Esophagus muscularis mucosa (tissue), 3 donors: ENCODE measurements around the gene RSPH3.

Experiments used
- CTCF ChIP-seq, 3 experiments: fragments of 200-600 bp in 2 of 3; fragments of 450-650 bp in 1 of 3; sonication (generic) in 2 of 3; IDR thresholded peaks; one replicate each; pipeline ENCODE4 v1.5.1; 2017 to 2019; ENCODE audit warnings: antibody characterized with exemption in 3 of 3, mild to moderate bottlenecking in 2 of 3, moderate library complexity in 1 of 3
- EP300 ChIP-seq: sonication (generic); formaldehyde crosslinking; IDR thresholded peaks from one replicate; pipeline ENCODE4 v1.6.1; 2017; ENCODE audit warnings: antibody characterized with exemption

- no peak for TF ChIP-seq CTCF (IDR thresholded peaks at IDR 0.05)
- no peak for TF ChIP-seq EP300
Observed at GRCh38 chr6:158991017-158991723, 8.8 kb downstream of the RSPH3 start.
